NT2/D1 (cell line): ENCODE measurements around the gene MPZL1.

Experiments used
- DNase-seq: peaks from one replicate; pipeline ENCODE4 v3.0.0-alpha.2; 2011; ENCODE audit warnings: low read depth, low spot score
- H3K27me3 ChIP-seq: 2 replicates; pipeline ENCODE4 v1.6.0; 2011; ENCODE audit warnings: mild to moderate bottlenecking; ENCODE audit not compliant: insufficient read length, insufficient read depth
- H3K36me3 ChIP-seq: 2 replicates; pipeline ENCODE4 v1.6.1; 2011; ENCODE audit warnings: mild to moderate bottlenecking, low read length, mixed read lengths; ENCODE audit not compliant: insufficient read depth, insufficient read length
- H3K4me1 ChIP-seq: 2 replicates; pipeline ENCODE4 v1.5.1; 2011; ENCODE audit not compliant: insufficient read depth, insufficient read length
- H3K4me3 ChIP-seq: 2 replicates; pipeline ENCODE4 v1.5.1; 2011; ENCODE audit warnings: low read depth; ENCODE audit not compliant: insufficient read length
- H3K9ac ChIP-seq: 2 replicates; pipeline ENCODE4 v1.6.0; 2011; ENCODE audit warnings: low read depth; ENCODE audit not compliant: insufficient read length
- H3K9me3 ChIP-seq: 2 replicates; pipeline ENCODE4 v1.5.1; 2011; ENCODE audit warnings: mild to moderate bottlenecking, low read length; ENCODE audit not compliant: insufficient read depth
- SUZ12 ChIP-seq: IDR thresholded peaks from 2 replicates; pipeline ENCODE4 v1.6.1; 2011; ENCODE audit not compliant: insufficient read length, insufficient read depth; ENCODE audit errors: extremely low read depth
- YY1 ChIP-seq: IDR thresholded peaks from 2 replicates; pipeline ENCODE4 v1.6.1; 2011; ENCODE audit not compliant: insufficient read length, insufficient read depth
- ZNF274 ChIP-seq: IDR thresholded peaks from 2 replicates; pipeline ENCODE4 v1.6.1; 2011; ENCODE audit warnings: mild to moderate bottlenecking, low read depth, low read length

MPZL1 gene

GRCh38 chr1:167706363-167706762, 15.4 kb upstream of the MPZL1 start:
- H3K9me3 ChIP-seq, result no peaks in the 10 kb centered on the region
- H3K4me3 ChIP-seq, result no peak overlapping the region
- H3K9ac ChIP-seq, result no peak overlapping the region
- peaks cover 3% of the 10 kb centered on the region for H3K27me3 ChIP-seq
- no peaks in the 10 kb centered on the region for H3K36me3 ChIP-seq
- DNase-seq, result no peak
- TF ChIP-seq ZNF274 (no peak), SUZ12 (no peak), YY1 (no peak)
- peaks cover 2% of the 10 kb centered on the region for H3K4me1 ChIP-seq

GRCh38 chr1:167706931-167707877, 14.6 kb upstream of the MPZL1 start:
- H3K9me3 ChIP-seq, result no peaks in the 10 kb centered on the region
- TF ChIP-seq SUZ12 (no peak), ZNF274 (no peak), YY1 (no peak)
- no peaks in the 10 kb centered on the region for H3K36me3 ChIP-seq
- no peak overlapping the region for H3K9ac ChIP-seq
- no peak overlapping the region for H3K4me3 ChIP-seq
- peaks cover 2% of the 10 kb centered on the region for H3K4me1 ChIP-seq
- no peak for DNase-seq
- H3K27me3 ChIP-seq, result peaks cover 9% of the 10 kb centered on the region

DNA sequence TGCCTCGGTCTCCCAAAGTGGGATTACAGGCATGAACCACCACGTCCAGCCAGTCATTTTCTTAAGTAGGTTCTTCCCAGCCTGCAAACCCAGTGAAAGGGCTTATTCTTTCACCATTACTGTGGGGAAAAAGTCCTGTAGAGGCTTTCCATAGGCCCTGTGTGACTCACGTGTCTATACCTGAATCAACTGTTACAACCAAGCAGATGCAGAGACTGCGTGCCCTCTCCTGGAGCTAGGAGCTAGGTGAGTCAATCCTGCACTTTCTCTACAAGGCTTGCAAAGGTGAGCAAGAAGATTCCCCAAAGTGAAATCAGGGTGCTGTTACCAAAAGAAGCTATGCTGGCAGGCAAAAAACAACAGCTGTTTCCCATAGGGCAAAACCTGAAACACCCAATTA, 13.8 kb upstream of the MPZL1 start:
- no peak overlapping the region for H3K9ac ChIP-seq
- no peaks in the 10 kb centered on the region for H3K36me3 ChIP-seq
- H3K27me3 ChIP-seq, result peaks cover 15% of the 10 kb centered on the region
- H3K4me3 ChIP-seq, result no peak overlapping the region
- peaks cover 2% of the 10 kb centered on the region for H3K4me1 ChIP-seq
- no peak for DNase-seq
- no peaks in the 10 kb centered on the region for H3K9me3 ChIP-seq
- TF ChIP-seq SUZ12, result no peak
- TF ChIP-seq YY1, result no peak
- TF ChIP-seq ZNF274, result no peak

- H3K4me3 ChIP-seq, result no peak overlapping the region
- H3K36me3 ChIP-seq, result no peaks in the 10 kb centered on the region
- no peak for DNase-seq
- H3K9ac ChIP-seq, result no peak overlapping the region
- no peaks in the 10 kb centered on the region for H3K9me3 ChIP-seq
- TF ChIP-seq ZNF274, result no peak
- TF ChIP-seq SUZ12, result no peak
- no peak for TF ChIP-seq YY1
- peaks cover 2% of the 10 kb centered on the region for H3K4me1 ChIP-seq
- H3K27me3 ChIP-seq, result peaks cover 25% of the 10 kb centered on the region
Observed at GRCh38 chr1:167708940-167709389, 12.8 kb upstream of the MPZL1 start.

DNA sequence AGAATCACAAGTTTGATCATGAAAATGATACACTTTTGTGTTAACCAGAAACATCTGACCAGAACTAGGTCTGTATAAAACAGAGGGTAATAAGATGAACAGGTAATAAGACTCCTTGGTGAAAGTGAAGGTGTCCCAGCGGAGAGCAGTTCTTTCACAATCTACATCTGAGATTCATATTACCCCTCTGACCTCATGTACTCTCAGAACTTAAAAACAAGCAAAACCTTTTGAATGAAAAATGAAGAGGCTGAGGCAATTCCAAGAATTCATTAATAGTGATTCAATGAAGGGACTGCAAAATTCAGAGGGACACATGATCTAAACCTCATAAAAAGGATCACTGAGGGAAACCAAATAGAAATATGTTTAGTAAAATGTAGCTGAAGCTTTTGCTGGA, 10.9 kb upstream of the MPZL1 start:
- H3K27me3 ChIP-seq, result peaks cover 26% of the 10 kb centered on the region
- no peak for TF ChIP-seq SUZ12
- TF ChIP-seq ZNF274, result no peak
- no peak for TF ChIP-seq YY1
- no peaks in the 10 kb centered on the region for H3K4me1 ChIP-seq
- H3K36me3 ChIP-seq, result no peaks in the 10 kb centered on the region
- DNase-seq, result no peak
- no peak overlapping the region for H3K9ac ChIP-seq
- no peak overlapping the region for H3K4me3 ChIP-seq
- no peaks in the 10 kb centered on the region for H3K9me3 ChIP-seq

- Histone ChIP-seq H3K4me3 (no peak overlapping the region), H3K9ac (no peak overlapping the region), H3K36me3 (no peaks in the 10 kb centered on the region), H3K4me1 (no peaks in the 10 kb centered on the region), H3K9me3 (no peaks in the 10 kb centered on the region), H3K27me3 (peaks cover 26% of the 10 kb centered on the region)
- TF ChIP-seq YY1, result no peak
- no peak for TF ChIP-seq SUZ12
- no peak for TF ChIP-seq ZNF274
- no peak for DNase-seq
Observed at GRCh38 chr1:167711797-167712196, 10.0 kb upstream of the MPZL1 start.

DNA sequence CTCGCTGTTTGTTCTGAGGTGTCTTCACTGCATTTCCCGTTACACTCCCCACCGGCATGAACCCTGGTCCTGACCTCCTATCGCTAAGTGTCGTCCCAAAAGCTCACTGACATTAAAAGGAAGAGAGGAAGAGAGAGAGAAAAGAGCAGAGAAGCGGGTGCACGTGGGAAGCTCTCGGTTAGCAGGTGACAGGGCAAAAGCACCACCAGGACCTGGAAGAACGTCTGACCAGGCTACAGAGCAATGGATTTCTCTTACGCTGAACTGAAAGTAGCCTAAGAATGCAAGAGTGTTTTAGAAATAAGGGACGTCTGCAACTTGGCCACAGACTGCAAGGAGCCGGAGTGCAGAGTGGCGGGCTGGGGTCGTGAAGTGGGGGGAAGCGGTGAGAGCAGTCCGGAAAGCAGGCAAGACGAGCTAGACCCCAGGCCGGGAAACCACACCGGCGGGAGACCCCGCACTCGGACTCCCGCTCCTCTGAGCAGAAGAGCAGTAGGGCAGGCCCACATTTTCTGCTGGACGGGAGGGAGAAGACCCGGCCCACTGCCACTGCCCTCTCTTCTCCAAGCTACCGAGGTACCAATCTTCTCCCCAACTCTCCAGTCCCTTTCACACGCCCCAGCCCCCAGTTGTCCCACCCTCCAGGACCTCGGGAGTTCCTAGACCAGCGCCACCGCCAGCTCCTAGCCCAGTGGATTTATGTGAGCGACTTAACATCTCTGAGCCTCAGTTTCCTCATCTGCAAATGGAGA, 8.3 kb upstream of the MPZL1 start:
- H3K27me3 ChIP-seq, result peaks cover 26% of the 10 kb centered on the region
- H3K9me3 ChIP-seq, result no peaks in the 10 kb centered on the region
- H3K36me3 ChIP-seq, result no peaks in the 10 kb centered on the region
- DNase-seq, result no peak
- TF ChIP-seq YY1 (no peak), SUZ12 (no peak), ZNF274 (no peak)
- H3K4me1 ChIP-seq, result no peaks in the 10 kb centered on the region
- H3K4me3 ChIP-seq, result peak overlapping the region; percentile 92
- peak overlapping the region; percentile 99 for H3K9ac ChIP-seq
